ENCODE data around the gene DLG2.

DLG2 gene

DNA sequence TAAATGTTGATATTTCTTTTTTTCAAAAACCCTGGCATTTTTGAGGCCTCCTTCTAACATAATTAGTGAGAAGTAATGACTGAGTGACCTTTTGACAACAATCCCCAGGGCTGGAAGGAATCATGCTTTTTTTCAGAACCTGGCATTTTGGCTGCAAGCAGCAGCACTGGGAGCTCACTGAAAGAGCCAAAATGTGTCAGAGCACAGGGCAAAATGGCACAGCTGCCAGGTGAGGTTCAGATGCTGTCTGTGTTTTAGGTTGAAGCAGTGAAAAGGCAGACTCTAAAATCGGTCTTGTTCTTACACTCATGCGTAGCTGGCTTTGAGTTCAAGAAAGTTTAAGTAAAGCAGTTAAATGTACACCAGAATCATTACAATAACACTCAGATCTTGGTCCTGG is 1063.8 kb downstream of the DLG2 start:
- Mint-ChIP-seq H3K36me3 (ENCODE audit: low read depth) (no peaks in the 10 kb centered on the region), H3K27me3 (ENCODE audit: low read depth) (peaks cover 6% of the 10 kb centered on the region)

DNA sequence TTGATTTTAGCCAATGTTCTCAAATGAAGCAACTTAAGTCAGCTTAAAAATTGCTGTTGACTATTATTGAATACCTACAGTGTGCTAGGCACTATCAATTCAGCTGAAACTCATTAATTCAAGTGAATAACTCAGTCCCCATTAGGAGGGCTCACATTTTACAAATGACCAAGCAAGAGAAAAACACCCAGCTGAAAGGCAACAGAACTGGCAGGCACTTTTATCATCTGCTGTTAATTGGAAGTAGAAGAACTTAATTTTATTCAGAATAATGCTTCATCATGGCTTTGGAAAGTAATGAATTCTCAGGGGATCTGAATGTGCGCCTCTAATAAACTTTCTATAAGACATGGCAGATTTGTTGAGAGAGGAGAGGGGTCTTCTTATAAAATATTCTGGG is 1066.9 kb downstream of the DLG2 start:
- TF ChIP-seq, protein P1, sequence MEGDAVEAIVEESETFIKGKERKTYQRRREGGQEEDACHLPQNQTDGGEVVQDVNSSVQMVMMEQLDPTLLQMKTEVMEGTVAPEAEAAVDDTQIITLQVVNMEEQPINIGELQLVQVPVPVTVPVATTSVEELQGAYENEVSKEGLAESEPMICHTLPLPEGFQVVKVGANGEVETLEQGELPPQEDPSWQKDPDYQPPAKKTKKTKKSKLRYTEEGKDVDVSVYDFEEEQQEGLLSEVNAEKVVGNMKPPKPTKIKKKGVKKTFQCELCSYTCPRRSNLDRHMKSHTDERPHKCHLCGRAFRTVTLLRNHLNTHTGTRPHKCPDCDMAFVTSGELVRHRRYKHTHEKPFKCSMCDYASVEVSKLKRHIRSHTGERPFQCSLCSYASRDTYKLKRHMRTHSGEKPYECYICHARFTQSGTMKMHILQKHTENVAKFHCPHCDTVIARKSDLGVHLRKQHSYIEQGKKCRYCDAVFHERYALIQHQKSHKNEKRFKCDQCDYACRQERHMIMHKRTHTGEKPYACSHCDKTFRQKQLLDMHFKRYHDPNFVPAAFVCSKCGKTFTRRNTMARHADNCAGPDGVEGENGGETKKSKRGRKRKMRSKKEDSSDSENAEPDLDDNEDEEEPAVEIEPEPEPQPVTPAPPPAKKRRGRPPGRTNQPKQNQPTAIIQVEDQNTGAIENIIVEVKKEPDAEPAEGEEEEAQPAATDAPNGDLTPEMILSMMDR (IDR thresholded peaks at IDR 0.05; ENCODE audit: unreplicated experiment in 3 of 3), result no peak
- Mint-ChIP-seq H3K4me1 (no peaks in the 10 kb centered on the region), H3K4me3 (no peak overlapping the region), H3K27ac (no peak overlapping the region), H3K36me3 (ENCODE audit: low read depth) (no peaks in the 10 kb centered on the region), H3K27me3 (ENCODE audit: low read depth) (peaks cover 6% of the 10 kb centered on the region), H3K9me3 (no peaks in the 10 kb centered on the region)

More for the DNA sequence above, 1063.8 kb downstream of the DLG2 start:
- TF ChIP-seq, protein P1 (IDR thresholded peaks at IDR 0.05; ENCODE audit: unreplicated experiment in 3 of 3), result no peak
- H3K4me1 Mint-ChIP-seq, result peaks cover 8% of the 10 kb centered on the region
- no peak overlapping the region for H3K27ac Mint-ChIP-seq
- no peak overlapping the region for H3K4me3 Mint-ChIP-seq
- H3K9me3 Mint-ChIP-seq, result no peaks in the 10 kb centered on the region

DNA sequence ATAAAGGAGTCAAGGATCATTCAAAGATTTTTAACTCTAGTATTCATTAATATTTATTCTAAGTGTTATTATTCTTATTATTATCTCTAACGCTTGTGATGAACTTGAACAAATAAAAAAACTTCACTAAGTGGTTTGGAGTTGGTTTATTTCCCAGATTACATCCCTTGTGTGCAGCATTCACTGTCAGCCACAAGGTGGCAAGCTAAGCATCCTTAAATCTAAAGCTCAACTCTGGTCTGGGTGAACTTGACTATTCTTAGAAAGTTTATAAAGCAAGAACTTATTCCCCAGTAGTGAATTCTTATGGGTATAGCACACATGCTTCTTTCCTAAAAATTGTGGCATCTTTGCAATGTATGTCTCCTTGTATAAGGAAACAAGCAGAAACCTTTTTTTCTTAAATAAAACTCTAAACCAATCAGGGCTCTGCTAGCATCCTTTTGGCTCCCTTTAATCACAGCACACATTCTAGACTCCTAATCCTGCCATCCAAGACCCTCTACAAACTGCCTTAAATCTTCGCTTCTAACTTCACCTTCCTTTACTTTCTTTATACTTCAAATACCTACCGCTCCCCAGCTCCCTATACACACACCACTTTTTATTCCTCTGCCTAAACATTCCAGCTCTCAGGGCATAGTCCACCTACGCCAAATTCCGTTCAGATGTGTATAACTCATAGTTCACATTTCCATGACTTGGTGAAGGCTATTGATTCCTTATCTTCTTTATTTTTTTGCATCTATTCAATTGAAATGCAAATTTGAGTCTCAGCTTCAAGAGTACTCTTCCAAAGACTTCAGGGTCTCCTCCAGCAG is 1068.8 kb downstream of the DLG2 start:
- Mint-ChIP-seq H3K27me3 (ENCODE audit: low read depth) (peaks cover 6% of the 10 kb centered on the region), H3K4me1 (no peaks in the 10 kb centered on the region), H3K36me3 (ENCODE audit: low read depth) (no peaks in the 10 kb centered on the region), H3K4me3 (no peak overlapping the region), H3K9me3 (no peaks in the 10 kb centered on the region), H3K27ac (no peak overlapping the region)
- TF ChIP-seq, protein P1 (IDR thresholded peaks at IDR 0.05; ENCODE audit: unreplicated experiment in 3 of 3), result peak; percentile 85 to 91 (median 89)

DNA sequence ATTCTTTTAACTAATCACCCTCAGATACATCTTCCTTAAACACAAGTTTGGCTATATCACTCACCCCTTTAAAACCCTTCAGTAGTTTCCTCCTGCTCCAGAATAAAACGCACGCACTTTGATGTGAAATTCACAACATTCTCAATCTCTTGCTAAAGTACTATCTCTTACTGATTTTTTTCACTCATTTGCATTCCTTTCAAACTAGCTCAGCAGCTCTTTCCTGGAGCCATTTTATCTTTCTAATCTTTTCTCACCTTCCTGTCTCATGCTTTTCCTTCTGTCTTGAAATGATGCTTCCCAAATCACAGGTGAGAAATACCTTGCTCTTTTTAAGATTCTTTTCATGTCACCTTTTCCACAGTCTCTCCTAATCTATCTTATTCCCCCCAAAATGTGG is 1074.4 kb downstream of the DLG2 start:
- Mint-ChIP-seq H3K9me3 (no peaks in the 10 kb centered on the region), H3K27me3 (ENCODE audit: low read depth) (no peaks in the 10 kb centered on the region), H3K4me1 (no peaks in the 10 kb centered on the region), H3K27ac (no peak overlapping the region), H3K4me3 (no peak overlapping the region), H3K36me3 (ENCODE audit: low read depth) (no peaks in the 10 kb centered on the region)
- TF ChIP-seq, protein P1 (IDR thresholded peaks at IDR 0.05; ENCODE audit: unreplicated experiment in 3 of 3), result no peak

DNA sequence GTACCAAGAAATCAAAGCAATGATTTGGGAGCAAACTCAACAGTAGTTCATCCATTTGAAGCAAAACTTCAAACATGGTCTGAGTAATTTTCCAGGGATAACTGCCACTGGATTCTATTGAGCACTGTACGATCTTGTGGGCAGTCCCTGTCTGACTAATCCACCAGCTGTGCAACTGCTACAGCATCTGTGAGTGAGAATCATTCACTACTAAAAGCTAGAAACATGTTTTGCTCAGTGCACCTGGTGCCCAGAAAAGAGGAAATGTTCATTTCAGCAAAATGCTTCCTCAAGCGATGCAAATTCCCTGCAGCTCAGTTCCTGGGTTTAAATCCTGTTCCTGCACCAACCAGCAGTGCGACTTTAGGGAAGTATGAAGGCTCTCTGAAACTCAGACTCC is 1077.9 kb downstream of the DLG2 start:
- no peaks in the 10 kb centered on the region for H3K36me3 Mint-ChIP-seq (ENCODE audit: low read depth)
- no peak overlapping the region for H3K4me3 Mint-ChIP-seq
- H3K9me3 Mint-ChIP-seq, result no peaks in the 10 kb centered on the region
- H3K27ac Mint-ChIP-seq, result no peak overlapping the region
- H3K4me1 Mint-ChIP-seq, result peaks cover 7% of the 10 kb centered on the region
- peaks cover 6% of the 10 kb centered on the region for H3K27me3 Mint-ChIP-seq (ENCODE audit: low read depth)
- TF ChIP-seq, protein P1 (IDR thresholded peaks at IDR 0.05; ENCODE audit: unreplicated experiment in 3 of 3), result no peak

DNA sequence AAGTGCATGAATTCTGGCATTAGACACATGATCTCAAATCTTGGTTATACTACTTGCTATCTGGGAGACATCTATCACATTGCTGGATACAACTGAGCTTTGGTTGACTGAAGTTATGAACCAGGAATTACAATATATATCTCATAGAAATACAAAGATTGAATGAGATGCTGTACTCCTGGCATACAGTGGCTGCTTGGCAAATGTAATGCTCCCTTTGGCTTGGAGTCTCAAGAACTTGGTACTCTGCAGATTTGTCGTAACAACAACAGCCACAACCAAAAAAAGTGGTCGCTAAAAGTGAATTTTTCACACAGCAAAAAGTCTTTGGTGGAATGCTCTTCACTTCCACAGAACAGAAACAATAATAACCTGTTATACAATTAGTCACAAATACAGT is 1082.6 kb downstream of the DLG2 start:
- peaks cover 19% of the 10 kb centered on the region for H3K4me1 Mint-ChIP-seq
- no peak overlapping the region for H3K27ac Mint-ChIP-seq
- peaks cover 4% of the 10 kb centered on the region for H3K9me3 Mint-ChIP-seq
- H3K36me3 Mint-ChIP-seq (ENCODE audit: low read depth), result no peaks in the 10 kb centered on the region
- H3K4me3 Mint-ChIP-seq, result no peak overlapping the region
- TF ChIP-seq, protein P1 (IDR thresholded peaks at IDR 0.05; ENCODE audit: unreplicated experiment in 3 of 3), result no peak
- peaks cover 6% of the 10 kb centered on the region for H3K27me3 Mint-ChIP-seq (ENCODE audit: low read depth)

Measured in nephron (organoid).